Measurements from ENCODE around the gene DOCK10. TPM values are rescaled to one million over a fixed set of nuclear protein-coding genes. Genes with fewer than 3 reads are reported as not detected.
A peak's percentile ranks its signal among the peaks of the same experiment; 100 is the strongest.

The DOCK10 gene
- total RNA-seq, 1 donor from 2014 or later: 172 TPM

DNA sequence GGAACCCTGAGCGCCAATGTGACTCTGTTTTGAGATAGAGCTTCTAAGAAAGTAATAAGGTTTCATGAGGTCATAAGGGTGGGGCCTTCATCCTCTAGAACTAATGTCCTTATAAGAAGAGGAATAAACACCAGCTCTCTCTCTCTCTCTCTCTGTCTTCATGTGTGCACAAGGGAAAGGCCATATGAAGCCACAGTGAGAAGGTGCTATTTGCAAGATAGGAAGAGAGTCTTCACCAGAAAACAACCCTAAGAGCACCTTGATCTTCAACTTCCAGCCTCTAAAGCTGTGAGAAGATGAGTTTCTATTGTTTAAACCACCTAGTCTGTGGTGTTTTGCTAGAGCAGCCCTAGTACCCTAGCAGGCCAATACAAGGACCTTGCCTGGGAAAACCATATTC is 55.8 kb downstream of the DOCK10 start:
- Mint-ChIP-seq H3K36me3 (ENCODE audit: low read depth) (peaks cover 18% of the 10 kb centered on the region), H3K27me3 (no peaks in the 10 kb centered on the region), H3K27ac (no peak overlapping the region), H3K4me3 (no peak overlapping the region), H3K4me1 (peaks cover 50% of the 10 kb centered on the region), H3K9me3 (no peaks in the 10 kb centered on the region)
- CTCF ChIA-PET: interaction anchor here (0.6 kb wide), 2 partner anchors 23 to 29 kb away, joined by 3 read pairs; no protein-coding TSS in a partner anchor
- POLR2A ChIA-PET: no interaction called here
- DNase-seq (no peak), ATAC-seq (ENCODE audit: low read depth) (no peak)
- TF ChIP-seq, protein P1, sequence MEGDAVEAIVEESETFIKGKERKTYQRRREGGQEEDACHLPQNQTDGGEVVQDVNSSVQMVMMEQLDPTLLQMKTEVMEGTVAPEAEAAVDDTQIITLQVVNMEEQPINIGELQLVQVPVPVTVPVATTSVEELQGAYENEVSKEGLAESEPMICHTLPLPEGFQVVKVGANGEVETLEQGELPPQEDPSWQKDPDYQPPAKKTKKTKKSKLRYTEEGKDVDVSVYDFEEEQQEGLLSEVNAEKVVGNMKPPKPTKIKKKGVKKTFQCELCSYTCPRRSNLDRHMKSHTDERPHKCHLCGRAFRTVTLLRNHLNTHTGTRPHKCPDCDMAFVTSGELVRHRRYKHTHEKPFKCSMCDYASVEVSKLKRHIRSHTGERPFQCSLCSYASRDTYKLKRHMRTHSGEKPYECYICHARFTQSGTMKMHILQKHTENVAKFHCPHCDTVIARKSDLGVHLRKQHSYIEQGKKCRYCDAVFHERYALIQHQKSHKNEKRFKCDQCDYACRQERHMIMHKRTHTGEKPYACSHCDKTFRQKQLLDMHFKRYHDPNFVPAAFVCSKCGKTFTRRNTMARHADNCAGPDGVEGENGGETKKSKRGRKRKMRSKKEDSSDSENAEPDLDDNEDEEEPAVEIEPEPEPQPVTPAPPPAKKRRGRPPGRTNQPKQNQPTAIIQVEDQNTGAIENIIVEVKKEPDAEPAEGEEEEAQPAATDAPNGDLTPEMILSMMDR (IDR thresholded peaks at IDR 0.05): no peak
- intact Hi-C loops (cut with micrococcal nuclease): loop anchor here (2.0 kb wide), 1 partner anchor 18 kb away; no protein-coding TSS in a partner anchor

DNA sequence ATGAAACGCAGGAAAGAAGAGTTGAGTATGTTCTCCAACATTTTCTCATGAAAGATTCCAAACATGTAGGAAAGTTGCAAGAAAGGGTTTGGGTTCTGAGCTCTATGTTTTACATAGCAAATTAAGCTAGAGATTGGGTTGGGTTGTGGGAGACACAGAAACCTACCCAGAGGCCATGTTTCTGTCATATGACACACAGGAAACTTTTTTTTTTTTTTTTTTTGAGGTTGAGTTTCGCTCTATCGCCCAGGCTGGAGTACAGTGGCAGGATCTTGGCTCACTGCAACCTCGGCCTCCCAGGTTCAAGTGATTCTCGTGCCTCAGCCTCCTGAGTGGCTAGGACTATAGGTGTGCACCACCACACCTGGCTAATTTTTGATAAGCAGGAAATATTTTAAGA is 57.6 kb downstream of the DOCK10 start:
- intact Hi-C loops (cut with micrococcal nuclease): loop anchor here (2.0 kb wide), 1 partner anchor 18 kb away; no protein-coding TSS in a partner anchor
- POLR2A ChIA-PET: interaction anchor here (0.7 kb wide), 2 partner anchors 27 to 466 kb away, joined by 4 to 5 read pairs; no protein-coding TSS in a partner anchor
- Mint-ChIP-seq H3K27ac (peak overlapping the region; percentile 76), H3K36me3 (ENCODE audit: low read depth) (peaks cover 10% of the 10 kb centered on the region), H3K27me3 (no peaks in the 10 kb centered on the region), H3K9me3 (no peaks in the 10 kb centered on the region), H3K4me3 (peak overlapping the region; percentile 50), H3K4me1 (peaks cover 50% of the 10 kb centered on the region)
- DNase-seq: no peak
- TF ChIP-seq, protein P1 (IDR thresholded peaks at IDR 0.05): no peak
- CTCF ChIA-PET: interaction anchor here (1.2 to 2.3 kb wide), 2 partner anchors 17 to 40 kb away, joined by 3 to 8 read pairs; no protein-coding TSS in a partner anchor
- peak; percentile 76 for ATAC-seq (ENCODE audit: low read depth)

GRCh38 chr2:224983712-224984554 is 58.3 kb downstream of the DOCK10 start:
- ATAC-seq (ENCODE audit: low read depth) (no peak), DNase-seq (no peak)
- Mint-ChIP-seq H3K27ac (peak overlapping the region; percentile 76), H3K4me3 (peak overlapping the region; percentile 75), H3K4me1 (peaks cover 50% of the 10 kb centered on the region), H3K27me3 (no peaks in the 10 kb centered on the region), H3K9me3 (no peaks in the 10 kb centered on the region), H3K36me3 (ENCODE audit: low read depth) (peaks cover 8% of the 10 kb centered on the region)
- TF ChIP-seq, protein P1 (IDR thresholded peaks at IDR 0.05): no peak
- ChIA-PET CTCF (interaction anchor here (1.2 to 2.3 kb wide), 2 partner anchors 18 to 39 kb away, joined by 3 to 8 read pairs; no protein-coding TSS in a partner anchor), POLR2A (interaction anchor here (0.7 kb wide), 2 partner anchors 26 to 466 kb away, joined by 4 to 5 read pairs; no protein-coding TSS in a partner anchor)
- intact Hi-C loops (cut with micrococcal nuclease): loop anchor here (2.0 kb wide), 1 partner anchor 19 kb away; no protein-coding TSS in a partner anchor

DNA sequence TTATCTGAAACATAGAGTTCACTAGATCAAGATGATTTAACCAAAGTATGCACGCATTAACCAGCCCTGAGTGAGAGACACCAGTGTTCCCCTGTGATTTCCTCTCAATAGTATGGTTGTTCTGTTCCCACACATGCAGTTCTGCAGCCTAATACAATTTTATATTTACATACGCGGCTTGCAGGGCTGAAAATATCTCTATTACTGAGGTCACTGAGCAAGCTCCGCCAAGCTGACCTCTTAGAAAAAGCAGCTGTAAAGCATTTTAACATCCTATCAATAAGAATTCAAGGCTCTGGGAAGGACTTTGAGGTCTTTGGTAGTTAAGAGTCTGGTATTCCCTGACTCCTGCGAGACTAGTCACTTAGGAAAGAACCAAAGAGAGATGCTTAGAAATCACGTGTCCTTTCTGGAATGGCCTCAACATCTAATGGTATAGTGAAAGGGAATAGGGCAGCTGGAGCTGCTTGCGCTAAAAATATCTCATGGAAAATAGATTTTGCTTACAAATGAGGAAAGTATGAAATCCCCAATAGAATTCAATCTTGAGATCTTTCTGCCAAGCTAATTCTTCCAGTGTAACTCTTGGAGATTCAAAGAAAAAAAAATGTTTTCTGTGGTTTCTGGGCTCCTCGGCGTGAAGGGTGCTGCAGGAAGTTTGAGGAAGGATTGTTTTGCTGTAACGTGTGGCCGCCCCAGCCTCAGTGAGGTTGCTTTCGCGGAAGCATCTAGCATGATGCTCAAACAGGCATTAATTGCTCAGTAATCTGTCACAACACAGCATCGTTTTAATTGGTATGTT is 59.2 kb downstream of the DOCK10 start:
- intact Hi-C loops (cut with micrococcal nuclease): no loop called here
- Mint-ChIP-seq H3K27me3 (no peaks in the 10 kb centered on the region), H3K4me3 (peak overlapping the region; percentile 75), H3K36me3 (ENCODE audit: low read depth) (peaks cover 8% of the 10 kb centered on the region), H3K4me1 (peaks cover 50% of the 10 kb centered on the region), H3K27ac (peak overlapping the region; percentile 76), H3K9me3 (no peaks in the 10 kb centered on the region)
- ATAC-seq (ENCODE audit: low read depth) (peak; percentile 51), DNase-seq (no peak)
- ChIA-PET POLR2A (interaction anchor here (0.8 kb wide), 1 partner anchor 9 kb away, joined by 5 read pairs; no protein-coding TSS in a partner anchor), CTCF (no interaction called here)
- TF ChIP-seq, protein P1 (IDR thresholded peaks at IDR 0.05): no peak
